OCI-LY7 (cell line): ENCODE measurements around the gene RNASE1. TPM values are rescaled to one million over a fixed set of nuclear protein-coding genes. Genes with fewer than 3 reads are reported as not detected.
A peak's percentile ranks its signal among the peaks of the same experiment; 100 is the strongest.

ENCODE experiments used
- BruUV-seq: library from RNA; stranded (reverse); fragments of 400-500 nt; replicated peaks from 2 replicates; lab custom pipeline; 2021; lab: Mats Ljungman, UMichigan
- CTCF ChIA-PET: fragments of 300-600 bp; sonication (Branson Sonifier 250); formaldehyde crosslinking; loops from one replicate; lab custom pipeline; 2022; ENCODE audit warnings: antibody characterized with exemption; ENCODE audit not compliant: unreplicated experiment; lab: Charles Lee
- POLR2A ChIA-PET: fragments of 300-600 bp; sonication (Branson Sonifier 250); formaldehyde crosslinking; loops from one replicate; lab custom pipeline; 2022; ENCODE audit warnings: antibody characterized with exemption; lab: Charles Lee
- DNase-seq: peaks from one replicate; pipeline ENCODE4 v3.0.0-alpha.2; 2015; ENCODE audit warnings: low spot score
- H2AFZ ChIP-seq: fragments of 200-600 bp; sonication (generic), shearing (Covaris generic); 2 replicates; pipeline ENCODE4 v1.6.1; 2014; ENCODE audit warnings: mild to moderate bottlenecking, antibody characterized with exemption, low read length, moderate library complexity
- H3K27ac ChIP-seq: fragments of 200-600 bp; sonication (generic); 2 replicates; pipeline ENCODE4 v1.5.1; 2014; ENCODE audit warnings: mixed run types, low read depth, mild to moderate bottlenecking, moderate library complexity, low read length, inconsistent platforms; ENCODE audit not compliant: poor library complexity, severe bottlenecking
- H3K36me3 ChIP-seq: fragments of 200-600 bp; sonication (generic); 2 replicates; pipeline ENCODE4 v1.6.1; 2014; ENCODE audit warnings: mild to moderate bottlenecking, antibody characterized with exemption, low read length, moderate library complexity, mixed read lengths; ENCODE audit not compliant: insufficient read depth
- H3K4me1 ChIP-seq: fragments of 200-600 bp; sonication (generic); 2 replicates; pipeline ENCODE4 v1.5.1; 2014; ENCODE audit warnings: mild to moderate bottlenecking, low read length; ENCODE audit not compliant: insufficient read depth, poor library complexity, severe bottlenecking
- H3K4me2 ChIP-seq: fragments of 200-600 bp; sonication (generic); 2 replicates; pipeline ENCODE4 v1.6.1; 2014; ENCODE audit warnings: mild to moderate bottlenecking, low read length
- H3K4me3 ChIP-seq: fragments of 200-600 bp; sonication (generic); 2 replicates; pipeline ENCODE4 v1.5.1; 2014; ENCODE audit warnings: mild to moderate bottlenecking, low read depth, low read length; ENCODE audit not compliant: poor library complexity, severe bottlenecking
- H3K79me2 ChIP-seq: fragments of 200-600 bp; sonication (generic); 2 replicates; pipeline ENCODE4 v1.6.1; 2016; ENCODE audit warnings: low read depth, mild to moderate bottlenecking, low read length, moderate library complexity, mixed read lengths; ENCODE audit not compliant: insufficient read depth
- H3K9me2 ChIP-seq: fragments of 200-600 bp; sonication (generic); 2 replicates; pipeline ENCODE4 v1.6.1; 2016; ENCODE audit warnings: mild to moderate bottlenecking, low read length, mixed read lengths; ENCODE audit not compliant: insufficient read depth
- H3K9me3 ChIP-seq: fragments of 200-600 bp; sonication (generic); 2 replicates; pipeline ENCODE4 v1.6.1; 2014; ENCODE audit warnings: mild to moderate bottlenecking, mixed run types, low read length, mixed read lengths
- H4K20me1 ChIP-seq: fragments of 200-600 bp; sonication (generic); 2 replicates; pipeline ENCODE4 v1.6.1; 2014; ENCODE audit warnings: mild to moderate bottlenecking, antibody characterized with exemption, low read length, moderate library complexity, mixed read lengths; ENCODE audit not compliant: insufficient read depth
- CTCF ChIP-seq: fragments of 200-600 bp; sonication (generic); conservative IDR thresholded peaks from 2 replicates; pipeline ENCODE4 v1.5.1; 2014; ENCODE audit warnings: mild to moderate bottlenecking, antibody characterized with exemption, low read length, moderate library complexity, mixed read lengths
- EZH2phosphoT487 ChIP-seq: fragments of 200-600 bp; sonication (generic); IDR thresholded peaks from 2 replicates; pipeline ENCODE4 v1.6.1; 2018; ENCODE audit warnings: low read depth, borderline replicate concordance, mild to moderate bottlenecking, mixed run types, antibody characterized with exemption, low read length, moderate library complexity, mixed read lengths
- intact Hi-C: fragments of 100-400 bp; cut with micrococcal nuclease; formaldehyde crosslinking; loops from one replicate; pipeline ENCODE4 v1.10.0; 2022; ENCODE audit not compliant: unreplicated experiment
- total RNA-seq, 2 experiments: library from RNA; depleted of rRNA in 1 of 2; stranded (reverse); fragments of >200 nt in 1 of 2; shearing (Covaris generic) in 1 of 2; gene quantifications; 2 replicates each; pipeline ENCODE4 v1.2.3, GENCODE V29; 2014 to 2022

RNASE1 gene
- total RNA-seq, 2 experiments from 2014 or later: not detected

GRCh38 chr14:20782280-20782890 lies 20.3 kb downstream of the RNASE1 start:
- no TSS peak for BruUV-seq
- TF ChIP-seq CTCF (no peak), EZH2phosphoT487 (no peak)
- ChIA-PET POLR2A (interaction anchor here (1.9 kb wide), 1 partner anchor 18 kb away, joined by 8 read pairs; no protein-coding TSS in a partner anchor), CTCF (no interaction called here)
- Histone ChIP-seq H3K36me3 (no peaks in the 10 kb centered on the region), H3K79me2 (no peaks in the 10 kb centered on the region), H3K4me2 (peak overlapping the region; percentile 41), H3K4me1 (peaks cover 28% of the 10 kb centered on the region), H2AFZ (peak overlapping the region; percentile 38; the same call in 1 of the 2 replicates), H3K4me3 (peak overlapping the region; percentile 18), H4K20me1 (no peaks in the 10 kb centered on the region), H3K9me3 (no peaks in the 10 kb centered on the region), H3K27ac (peak overlapping the region; percentile 5), H3K9me2 (no peaks in the 10 kb centered on the region)
- intact Hi-C loops: no loop called here
- peak; percentile 52 for DNase-seq

GRCh38 chr14:20781803-20782202 lies 20.8 kb downstream of the RNASE1 start:
- no peaks in the 10 kb centered on the region for H3K36me3 ChIP-seq
- peak overlapping the region; percentile 5 for H3K27ac ChIP-seq
- peaks cover 28% of the 10 kb centered on the region for H3K4me1 ChIP-seq
- H2AFZ ChIP-seq: peak overlapping the region; percentile 38; the same call in 1 of the 2 replicates
- peak overlapping the region; percentile 18 for H3K4me3 ChIP-seq
- CTCF ChIA-PET: no interaction called here
- DNase-seq: no peak
- no peaks in the 10 kb centered on the region for H3K9me3 ChIP-seq
- no peaks in the 10 kb centered on the region for H4K20me1 ChIP-seq
- intact Hi-C loops: no loop called here
- H3K79me2 ChIP-seq: no peaks in the 10 kb centered on the region
- BruUV-seq: no TSS peak
- POLR2A ChIA-PET: interaction anchor here (0.5 to 1.9 kb wide), 2 partner anchors 18 to 45 kb away, joined by 4 to 8 read pairs; no protein-coding TSS in a partner anchor
- TF ChIP-seq EZH2phosphoT487 (no peak), CTCF (no peak)
- peak overlapping the region; percentile 41 for H3K4me2 ChIP-seq
- no peaks in the 10 kb centered on the region for H3K9me2 ChIP-seq

GRCh38 chr14:20775901-20776300 lies 26.7 kb downstream of the RNASE1 start:
- no TSS peak for BruUV-seq
- no peak for DNase-seq
- Histone ChIP-seq H3K4me1 (peaks cover 9% of the 10 kb centered on the region), H3K9me3 (no peaks in the 10 kb centered on the region), H3K79me2 (no peaks in the 10 kb centered on the region), H4K20me1 (no peaks in the 10 kb centered on the region), H3K4me2 (no peak overlapping the region), H3K36me3 (no peaks in the 10 kb centered on the region), H3K27ac (no peak overlapping the region), H3K9me2 (no peaks in the 10 kb centered on the region), H2AFZ (no peak overlapping the region), H3K4me3 (no peak overlapping the region)
- CTCF ChIA-PET: no interaction called here
- TF ChIP-seq EZH2phosphoT487: no peak
- TF ChIP-seq CTCF: no peak
- intact Hi-C loops: no loop called here
- POLR2A ChIA-PET: interaction anchor here (0.7 kb wide), 1 partner anchor 211 kb away, joined by 3 read pairs; no protein-coding TSS in a partner anchor
